ENCODE results near the gene HSD11B1. TPM values are rescaled to one million over a fixed set of nuclear protein-coding genes. Genes with fewer than 3 reads are reported as not detected.

HSD11B1 gene
- total and polyA plus RNA-seq, 4 donors = 0.09 to 488 (median 304) TPM

DNA sequence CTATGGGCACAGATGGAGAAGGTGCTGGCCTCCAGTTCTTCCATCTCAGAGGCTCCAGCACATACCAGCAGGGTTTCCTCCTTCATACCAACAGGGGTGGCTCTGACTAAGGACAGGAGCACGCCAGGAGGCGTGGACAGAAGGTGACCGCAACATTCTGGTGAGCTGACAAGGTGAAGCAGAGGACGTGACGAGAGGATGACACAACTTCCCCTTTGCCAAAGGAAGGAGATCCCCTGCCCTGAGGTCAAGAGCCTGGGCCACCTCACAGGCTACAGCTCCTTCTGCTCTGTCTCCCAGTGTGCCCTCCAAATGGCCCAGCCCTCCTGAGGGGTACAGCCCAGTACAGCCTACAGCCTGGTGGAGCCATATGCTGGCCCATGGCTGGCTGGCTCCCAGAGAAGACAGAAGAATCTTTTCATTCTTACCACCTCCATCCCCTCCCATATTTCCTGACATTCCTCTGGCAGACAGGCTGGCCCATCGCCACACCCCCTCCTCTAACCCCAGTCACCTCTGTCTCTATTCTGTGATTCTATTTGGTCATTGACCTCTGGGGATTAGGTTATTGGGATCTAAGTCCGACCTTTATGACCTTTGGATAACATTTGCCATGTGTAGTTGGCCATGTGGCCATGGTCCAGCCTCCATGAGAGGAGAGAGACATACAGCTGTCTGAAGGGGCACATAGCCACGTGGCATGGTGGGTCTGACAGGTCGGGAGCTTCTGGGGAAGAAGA lies 47.3 kb upstream of the HSD11B1 start:
- H3K9me3 ChIP-seq (ENCODE audit: control insufficient read depth in 4 of 4, low read length in 3 of 4) = no peaks in the 10 kb centered on the region
- no peak for DNase-seq (ENCODE audit: low spot score)
- peak overlapping the region; percentile 28 to 52 for H3K27ac ChIP-seq (ENCODE audit: low read depth in 1 of 2, low read length in 2 of 2)

More for the DNA sequence above, 47.3 kb upstream of the HSD11B1 start:
- whole genome bisulfite sequencing = 45% methylated on average over 9 of the region's 9 CpGs
- TF ChIP-seq RAD21 (IDR thresholded peaks at IDR 0.05) (peak in 1 of 2 donors; percentile 55), RXRA (IDR thresholded peaks at IDR 0.05) (peak; percentile 99), JUND (IDR thresholded peaks at IDR 0.05) (peak; percentile 48 to 72), TAF1 (conservative IDR thresholded peaks at IDR 0.05) (no peak), REST (IDR thresholded peaks at IDR 0.05) (peak; percentile 43), CTCF (IDR thresholded peaks at IDR 0.05; ENCODE audit: low read depth, low read length, missing input control) (no peak), EGR1 (IDR thresholded peaks at IDR 0.05; ENCODE audit: low read depth in 2 of 2) (peak in 1 of 2 donors; percentile 53), ATF3 (IDR thresholded peaks at IDR 0.05) (no peak), MAX (IDR thresholded peaks at IDR 0.05) (peak; percentile 94), HNF4G (IDR thresholded peaks at IDR 0.05) (peak; percentile 99), HNF4A (conservative IDR thresholded peaks at IDR 0.05) (peak; percentile 98 to 100), GABPA (IDR thresholded peaks at IDR 0.05 in 1 of 2, conservative IDR thresholded peaks at IDR 0.05 in 1 of 2) (no peak), YY1 (IDR thresholded peaks at IDR 0.05) (peak; percentile 83), FOXA2 (IDR thresholded peaks at IDR 0.05) (peak; percentile 23), FOXA1 (IDR thresholded peaks at IDR 0.05) (peak; percentile 40), SP1 (IDR thresholded peaks at IDR 0.05) (peak; percentile 92), NR2F2 (IDR thresholded peaks at IDR 0.05) (peak; percentile 99)
- TF ChIP-seq, protein P1, sequence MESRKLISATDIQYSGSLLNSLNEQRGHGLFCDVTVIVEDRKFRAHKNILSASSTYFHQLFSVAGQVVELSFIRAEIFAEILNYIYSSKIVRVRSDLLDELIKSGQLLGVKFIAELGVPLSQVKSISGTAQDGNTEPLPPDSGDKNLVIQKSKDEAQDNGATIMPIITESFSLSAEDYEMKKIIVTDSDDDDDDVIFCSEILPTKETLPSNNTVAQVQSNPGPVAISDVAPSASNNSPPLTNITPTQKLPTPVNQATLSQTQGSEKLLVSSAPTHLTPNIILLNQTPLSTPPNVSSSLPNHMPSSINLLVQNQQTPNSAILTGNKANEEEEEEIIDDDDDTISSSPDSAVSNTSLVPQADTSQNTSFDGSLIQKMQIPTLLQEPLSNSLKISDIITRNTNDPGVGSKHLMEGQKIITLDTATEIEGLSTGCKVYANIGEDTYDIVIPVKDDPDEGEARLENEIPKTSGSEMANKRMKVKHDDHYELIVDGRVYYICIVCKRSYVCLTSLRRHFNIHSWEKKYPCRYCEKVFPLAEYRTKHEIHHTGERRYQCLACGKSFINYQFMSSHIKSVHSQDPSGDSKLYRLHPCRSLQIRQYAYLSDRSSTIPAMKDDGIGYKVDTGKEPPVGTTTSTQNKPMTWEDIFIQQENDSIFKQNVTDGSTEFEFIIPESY (IDR thresholded peaks at IDR 0.05) = no peak
- H3K36me3 ChIP-seq (ENCODE audit: control insufficient read depth in 4 of 4, insufficient read depth in 3 of 4, low read depth in 1 of 4, low read length in 3 of 4) = no peaks in the 10 kb centered on the region
- no peak overlapping the region for H3K4me3 ChIP-seq (ENCODE audit: low read depth in 1 of 3, low read length in 3 of 3)
- no peaks in the 10 kb centered on the region for H3K27me3 ChIP-seq (ENCODE audit: control insufficient read depth in 4 of 4, insufficient read depth in 4 of 4, low read length in 3 of 4)
- peaks cover 35 to 71% (median 67%) of the 10 kb centered on the region in 4 donors for H3K4me1 ChIP-seq (ENCODE audit: control insufficient read depth in 4 of 4, insufficient read depth in 4 of 4, low read length in 3 of 4)
- H3K9ac ChIP-seq (ENCODE audit: low read depth in 1 of 2, low read length in 2 of 2) = no peak overlapping the region

All from liver (tissue), 9 donors.